Epithelial cell of esophagus (primary cell): Measurements from ENCODE around the gene C11orf21.

Experiments
- DNase-seq: peaks from one replicate; pipeline ENCODE4 v3.0.0; 2010; ENCODE audit warnings: low read depth
- H3K4me3 ChIP-seq: 2 replicates; pipeline ENCODE4 v1.5.1; 2011; ENCODE audit warnings: mild to moderate bottlenecking, low read length, control low read depth
- CTCF ChIP-seq: IDR thresholded peaks from 2 replicates; pipeline ENCODE4 v1.5.1; 2011; ENCODE audit warnings: low read depth, mild to moderate bottlenecking, low read length, control low read depth, inconsistent platforms; ENCODE audit not compliant: insufficient read depth; ENCODE audit errors: missing control alignments

C11orf21 gene

DNA sequence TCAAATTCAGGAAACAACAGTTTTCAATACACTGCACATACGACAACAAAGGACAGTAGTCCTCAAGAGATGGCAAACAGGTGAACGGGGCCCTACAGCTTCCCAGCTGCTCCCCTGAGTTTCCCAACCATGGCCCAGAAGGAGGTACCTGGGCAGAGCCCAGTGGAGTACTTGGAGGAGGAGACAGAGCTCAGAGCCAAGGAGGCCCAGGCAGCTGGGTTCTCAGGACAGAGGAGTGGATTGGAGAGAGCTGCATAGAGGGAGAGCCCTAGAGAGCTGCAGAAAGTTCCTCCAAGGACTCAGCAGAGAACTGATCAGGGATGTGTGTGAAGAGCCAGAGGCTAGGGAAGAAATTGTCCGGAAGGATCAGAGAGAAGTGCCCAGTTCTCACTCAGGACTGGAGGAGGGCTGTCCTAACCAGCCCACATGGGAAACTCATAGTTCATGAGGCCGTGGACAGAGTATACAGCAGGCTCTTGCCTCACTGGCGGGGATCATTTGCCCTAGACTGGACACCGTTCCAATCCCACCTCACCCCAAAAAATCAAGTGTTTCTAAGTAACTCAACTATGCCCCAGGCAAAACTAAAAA lies 23.7 kb downstream of the C11orf21 start:
- no peak overlapping the region for H3K4me3 ChIP-seq
- TF ChIP-seq CTCF = no peak
- DNase-seq = no peak

GRCh38 chr11:2277008-2277346 lies 24.7 kb downstream of the C11orf21 start:
- DNase-seq = no peak
- H3K4me3 ChIP-seq = no peak overlapping the region
- TF ChIP-seq CTCF = no peak

DNA sequence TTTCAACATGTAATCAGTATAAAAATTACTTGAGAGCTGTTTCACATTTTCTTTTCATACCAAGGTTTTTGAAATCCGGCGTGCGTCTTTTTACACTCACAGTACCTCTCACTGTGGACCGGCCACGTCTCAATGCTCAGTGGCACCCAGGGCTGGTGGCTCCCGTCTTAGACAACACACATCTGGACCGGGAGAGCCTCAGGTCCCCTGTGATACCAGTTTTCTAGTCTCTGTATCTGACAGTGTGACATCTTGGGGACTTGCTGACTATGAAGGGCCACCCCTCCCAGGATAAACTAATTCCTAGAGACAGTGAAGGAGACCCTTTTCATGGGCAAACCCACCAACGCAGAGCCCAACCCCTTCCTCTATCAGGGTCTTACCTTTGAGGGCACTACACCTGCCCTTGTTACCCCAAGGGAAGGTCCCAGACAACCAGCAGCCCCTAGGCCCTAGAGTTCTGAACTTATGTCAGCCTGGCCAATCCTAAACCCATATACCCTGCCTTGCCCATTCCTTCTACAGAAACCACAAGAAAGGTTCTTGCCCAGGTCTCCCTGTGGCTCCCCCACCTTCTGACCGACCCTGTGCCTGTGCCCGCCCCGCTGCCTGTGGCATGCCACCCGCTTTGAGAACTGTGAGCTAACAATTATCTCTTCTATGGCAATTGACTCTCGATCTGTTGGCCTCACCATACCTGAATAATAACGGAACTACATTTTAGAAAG lies 25.3 kb downstream of the C11orf21 start:
- no peak for TF ChIP-seq CTCF
- H3K4me3 ChIP-seq = no peak overlapping the region
- no peak for DNase-seq

- DNase-seq = no peak
- TF ChIP-seq CTCF = no peak
- H3K4me3 ChIP-seq = no peak overlapping the region
These were observed 26.1 kb downstream of the C11orf21 start for GRCh38 chr11:2275334-2276279.

- TF ChIP-seq CTCF = no peak
- no peak for DNase-seq
- no peak overlapping the region for H3K4me3 ChIP-seq
These were observed 27.9 kb downstream of the C11orf21 start for GRCh38 chr11:2273771-2274170.

DNA sequence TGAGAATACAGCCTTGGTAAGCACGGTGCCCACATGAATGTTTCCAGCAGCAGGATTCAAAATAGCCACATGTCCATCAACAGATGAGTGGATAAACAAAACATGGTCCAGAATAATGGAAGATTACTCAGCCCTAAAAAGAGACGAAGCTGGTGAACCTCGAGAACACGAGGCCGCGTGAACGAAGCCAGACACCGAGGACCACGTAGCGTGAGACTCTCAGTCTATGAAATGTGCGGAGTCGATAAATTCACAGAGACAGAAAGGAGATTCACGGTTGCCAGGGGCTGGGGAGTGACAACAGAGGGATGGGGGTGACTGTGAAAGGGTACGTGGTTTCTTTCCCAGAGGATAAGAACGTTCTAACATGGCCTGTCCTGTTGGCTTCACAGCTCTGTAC lies 28.4 kb downstream of the C11orf21 start:
- no peak for TF ChIP-seq CTCF
- H3K4me3 ChIP-seq = no peak overlapping the region
- no peak for DNase-seq
